ENCODE results near the gene HNRNPDL.

- TF ChIP-seq NR2C2 (CRISPR knock-in tag; IDR thresholded peaks at IDR 0.05): no peak
- TF ChIP-seq CTCF (IDR thresholded peaks at IDR 0.05): no peak
- TF ChIP-seq AFF4 (CRISPR knock-in tag; IDR thresholded peaks at IDR 0.05; ENCODE audit: borderline replicate concordance): no peak
- TF ChIP-seq ZNF232 (CRISPR knock-in tag; IDR thresholded peaks at IDR 0.05): no peak
- TF ChIP-seq E2F4 (CRISPR knock-in tag; IDR thresholded peaks at IDR 0.05; ENCODE audit: borderline replicate concordance, low read depth): no peak
- no peak for TF ChIP-seq JUN (CRISPR knock-in tag; IDR thresholded peaks at IDR 0.05)
- TF ChIP-seq MAX (CRISPR knock-in tag; IDR thresholded peaks at IDR 0.05): no peak
- TF ChIP-seq ATF1 (CRISPR knock-in tag; IDR thresholded peaks at IDR 0.05): no peak
These were observed 7.6 kb downstream of the HNRNPDL start for GRCh38 chr4:82422616-82423015.

All from WTC11 (cell line).